B cell (primary cell): Measurements from ENCODE around the gene DNHD1.

Source experiments
- EZH2 ChIP-seq: IDR thresholded peaks from 2 replicates; pipeline ENCODE4 v1.6.1; 2012; ENCODE audit warnings: borderline replicate concordance, low read depth, mild to moderate bottlenecking, moderate library complexity, low read length; ENCODE audit not compliant: insufficient read depth, poor library complexity, severe bottlenecking
- TF ChIP-seq, protein P1 (sequence below): fragments of 200-600 bp; IDR thresholded peaks from one replicate; pipeline ENCODE4 v1.8.0; 2022; ENCODE audit warnings: antibody characterized with exemption, mild to moderate bottlenecking

DNA sequence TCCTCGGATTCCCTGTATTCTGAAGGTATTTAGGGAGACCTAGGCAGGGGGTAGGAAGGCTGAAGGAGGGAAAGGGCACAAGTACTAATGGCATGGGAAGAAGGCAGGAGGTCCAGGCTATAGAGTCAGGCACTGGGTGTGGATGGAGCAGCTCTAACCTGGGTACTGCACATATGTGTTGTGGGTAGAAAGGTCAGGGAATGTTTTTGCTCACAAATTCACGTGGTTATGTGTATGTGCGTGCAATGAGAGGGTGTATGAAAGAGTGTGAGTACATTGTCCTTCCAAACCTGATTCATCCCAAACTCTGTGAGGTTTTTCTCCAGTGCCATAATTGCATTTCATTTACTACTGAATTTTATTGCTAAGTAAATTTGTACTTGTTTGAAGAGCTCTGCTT, 23.2 kb downstream of the DNHD1 start:
- TF ChIP-seq EZH2: no peak
- TF ChIP-seq, protein P1, sequence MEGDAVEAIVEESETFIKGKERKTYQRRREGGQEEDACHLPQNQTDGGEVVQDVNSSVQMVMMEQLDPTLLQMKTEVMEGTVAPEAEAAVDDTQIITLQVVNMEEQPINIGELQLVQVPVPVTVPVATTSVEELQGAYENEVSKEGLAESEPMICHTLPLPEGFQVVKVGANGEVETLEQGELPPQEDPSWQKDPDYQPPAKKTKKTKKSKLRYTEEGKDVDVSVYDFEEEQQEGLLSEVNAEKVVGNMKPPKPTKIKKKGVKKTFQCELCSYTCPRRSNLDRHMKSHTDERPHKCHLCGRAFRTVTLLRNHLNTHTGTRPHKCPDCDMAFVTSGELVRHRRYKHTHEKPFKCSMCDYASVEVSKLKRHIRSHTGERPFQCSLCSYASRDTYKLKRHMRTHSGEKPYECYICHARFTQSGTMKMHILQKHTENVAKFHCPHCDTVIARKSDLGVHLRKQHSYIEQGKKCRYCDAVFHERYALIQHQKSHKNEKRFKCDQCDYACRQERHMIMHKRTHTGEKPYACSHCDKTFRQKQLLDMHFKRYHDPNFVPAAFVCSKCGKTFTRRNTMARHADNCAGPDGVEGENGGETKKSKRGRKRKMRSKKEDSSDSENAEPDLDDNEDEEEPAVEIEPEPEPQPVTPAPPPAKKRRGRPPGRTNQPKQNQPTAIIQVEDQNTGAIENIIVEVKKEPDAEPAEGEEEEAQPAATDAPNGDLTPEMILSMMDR: no peak
